BE2C (cell line): ENCODE results near the gene ANKS1A.

Experiments used
- DNase-seq: peaks from one replicate; pipeline ENCODE4 v3.0.0-alpha.2; 2020
- H3K27me3 ChIP-seq: fragments of 250-450 bp; sonication (Bioruptor Pico); 2 replicates; pipeline ENCODE4 v1.5.1; 2020; ENCODE audit warnings: mild to moderate bottlenecking
- H3K36me3 ChIP-seq: fragments of 250-450 bp; sonication (Bioruptor Pico); 2 replicates; pipeline ENCODE4 v1.5.1; 2020; ENCODE audit warnings: mild to moderate bottlenecking
- H3K4me1 ChIP-seq: fragments of 250-450 bp; sonication (Bioruptor Pico); 2 replicates; pipeline ENCODE4 v1.5.1; 2020
- H3K4me3 ChIP-seq: 2 replicates; pipeline ENCODE4 v1.5.1; 2011; ENCODE audit warnings: low read depth, low read length
- H3K9me3 ChIP-seq: fragments of 250-450 bp; sonication (Bioruptor Pico); 2 replicates; pipeline ENCODE4 v1.5.1; 2020
- TF ChIP-seq, protein P1 (sequence below): IDR thresholded peaks from 2 replicates; pipeline ENCODE4 v1.5.1; 2012; ENCODE audit warnings: mild to moderate bottlenecking, low read depth, low read length

ANKS1A gene

DNA sequence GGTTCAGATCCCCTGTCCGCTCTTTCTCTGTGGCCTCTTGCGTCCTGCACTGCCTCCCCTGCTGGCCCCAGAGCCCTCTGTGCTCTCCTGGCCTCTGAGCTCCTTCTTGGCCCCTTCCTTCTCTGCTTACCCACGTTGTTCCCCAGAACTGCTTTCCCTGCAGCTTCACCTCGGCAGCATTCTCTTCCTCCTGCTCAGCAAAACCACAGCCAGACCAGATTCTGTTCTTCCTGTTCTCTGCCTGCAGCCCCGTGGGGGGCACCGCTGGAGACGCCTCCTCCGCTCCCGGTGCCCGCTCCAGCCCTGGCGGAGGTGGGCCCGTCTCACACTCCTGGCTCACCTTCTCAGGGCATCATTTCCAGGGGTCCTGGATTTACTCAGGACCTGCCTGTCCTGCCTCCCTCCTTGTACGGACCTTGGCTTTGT lies 192.4 kb downstream of the ANKS1A start:
- TF ChIP-seq, protein P1, sequence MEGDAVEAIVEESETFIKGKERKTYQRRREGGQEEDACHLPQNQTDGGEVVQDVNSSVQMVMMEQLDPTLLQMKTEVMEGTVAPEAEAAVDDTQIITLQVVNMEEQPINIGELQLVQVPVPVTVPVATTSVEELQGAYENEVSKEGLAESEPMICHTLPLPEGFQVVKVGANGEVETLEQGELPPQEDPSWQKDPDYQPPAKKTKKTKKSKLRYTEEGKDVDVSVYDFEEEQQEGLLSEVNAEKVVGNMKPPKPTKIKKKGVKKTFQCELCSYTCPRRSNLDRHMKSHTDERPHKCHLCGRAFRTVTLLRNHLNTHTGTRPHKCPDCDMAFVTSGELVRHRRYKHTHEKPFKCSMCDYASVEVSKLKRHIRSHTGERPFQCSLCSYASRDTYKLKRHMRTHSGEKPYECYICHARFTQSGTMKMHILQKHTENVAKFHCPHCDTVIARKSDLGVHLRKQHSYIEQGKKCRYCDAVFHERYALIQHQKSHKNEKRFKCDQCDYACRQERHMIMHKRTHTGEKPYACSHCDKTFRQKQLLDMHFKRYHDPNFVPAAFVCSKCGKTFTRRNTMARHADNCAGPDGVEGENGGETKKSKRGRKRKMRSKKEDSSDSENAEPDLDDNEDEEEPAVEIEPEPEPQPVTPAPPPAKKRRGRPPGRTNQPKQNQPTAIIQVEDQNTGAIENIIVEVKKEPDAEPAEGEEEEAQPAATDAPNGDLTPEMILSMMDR = no peak
- Histone ChIP-seq H3K4me1 (no peaks in the 10 kb centered on the region), H3K9me3 (no peaks in the 10 kb centered on the region), H3K27me3 (no peaks in the 10 kb centered on the region), H3K4me3 (no peak overlapping the region), H3K36me3 (0 out of 2 replicates have a peak, but pooled peaks cover 2% of the 10 kb centered on the region)
- DNase-seq = no peak

DNA sequence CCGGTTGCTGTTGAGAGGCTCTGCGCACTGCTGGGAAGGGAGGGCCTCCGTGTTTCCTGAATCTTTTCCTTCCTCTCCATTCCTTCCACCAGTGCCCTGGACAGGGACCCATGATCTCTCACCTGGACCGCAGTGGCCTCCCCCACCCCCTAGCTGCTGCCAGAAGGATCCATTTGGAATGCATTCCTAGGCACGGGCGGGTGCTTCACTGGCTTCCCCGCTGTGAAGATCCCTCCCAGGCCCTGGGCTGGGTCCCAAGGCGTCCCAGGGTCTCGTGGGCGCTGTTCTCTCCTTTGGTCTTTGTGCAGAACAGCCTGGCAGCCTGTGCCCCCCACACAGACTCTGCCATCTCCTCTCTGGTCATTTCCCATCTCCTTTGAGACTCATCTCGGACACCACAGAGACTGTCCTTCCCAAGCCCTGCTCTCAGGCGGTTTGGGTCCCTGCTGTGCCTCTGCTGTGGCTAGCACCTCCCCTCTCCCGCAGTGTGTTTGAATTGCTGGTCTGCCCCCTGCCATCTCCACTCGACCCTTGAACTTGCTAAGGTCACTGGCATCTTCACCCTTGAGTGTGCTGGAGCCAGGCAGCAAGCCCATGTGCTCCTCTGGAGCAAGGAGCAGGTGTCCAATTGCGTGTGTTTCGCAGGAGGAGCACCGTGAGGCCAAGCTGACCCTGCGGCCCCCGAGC lies 193.1 kb downstream of the ANKS1A start:
- DNase-seq = no peak
- H3K4me1 ChIP-seq = no peaks in the 10 kb centered on the region
- H3K4me3 ChIP-seq = no peak overlapping the region
- 0 out of 2 replicates have a peak, but pooled peaks cover 2% of the 10 kb centered on the region for H3K36me3 ChIP-seq
- H3K27me3 ChIP-seq = no peaks in the 10 kb centered on the region
- H3K9me3 ChIP-seq = no peaks in the 10 kb centered on the region
- TF ChIP-seq, protein P1 = no peak

DNA sequence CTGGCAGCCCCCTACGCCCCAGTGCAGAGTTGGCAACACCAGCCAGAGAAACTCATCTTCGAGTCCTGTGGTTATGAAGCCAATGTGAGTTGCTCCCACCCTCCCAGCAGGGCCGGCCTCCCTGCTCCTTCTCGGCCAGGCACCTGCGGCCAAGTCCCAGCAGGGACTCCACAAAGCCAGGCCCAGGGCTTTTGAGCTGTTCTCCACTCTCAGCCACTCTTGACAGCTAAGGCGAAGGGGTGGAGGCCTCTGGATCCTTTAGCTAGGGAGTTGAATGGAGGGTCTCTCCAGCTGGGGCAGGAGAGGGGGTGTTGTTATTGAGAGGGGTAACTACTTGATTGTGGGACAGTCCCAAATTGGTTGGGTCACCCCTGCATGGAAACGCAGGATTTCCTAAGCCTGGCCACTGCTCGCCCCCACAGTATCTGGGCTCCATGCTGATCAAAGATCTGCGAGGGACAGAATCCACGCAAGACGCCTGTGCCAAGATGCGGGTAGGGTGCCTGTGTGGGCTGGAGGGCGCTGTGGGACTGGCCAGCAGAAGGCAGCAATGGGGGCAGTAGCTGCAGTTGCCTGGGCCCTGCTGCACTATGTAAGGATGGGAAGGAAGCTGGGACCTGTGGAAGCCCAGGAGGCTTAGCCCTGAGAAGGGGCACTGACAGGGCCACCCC lies 193.8 kb downstream of the ANKS1A start:
- H3K36me3 ChIP-seq = 0 out of 2 replicates have a peak, but pooled peaks cover 2% of the 10 kb centered on the region
- H3K27me3 ChIP-seq = no peaks in the 10 kb centered on the region
- no peak overlapping the region for H3K4me3 ChIP-seq
- no peak for DNase-seq
- no peaks in the 10 kb centered on the region for H3K9me3 ChIP-seq
- TF ChIP-seq, protein P1 = no peak
- H3K4me1 ChIP-seq = no peaks in the 10 kb centered on the region

DNA sequence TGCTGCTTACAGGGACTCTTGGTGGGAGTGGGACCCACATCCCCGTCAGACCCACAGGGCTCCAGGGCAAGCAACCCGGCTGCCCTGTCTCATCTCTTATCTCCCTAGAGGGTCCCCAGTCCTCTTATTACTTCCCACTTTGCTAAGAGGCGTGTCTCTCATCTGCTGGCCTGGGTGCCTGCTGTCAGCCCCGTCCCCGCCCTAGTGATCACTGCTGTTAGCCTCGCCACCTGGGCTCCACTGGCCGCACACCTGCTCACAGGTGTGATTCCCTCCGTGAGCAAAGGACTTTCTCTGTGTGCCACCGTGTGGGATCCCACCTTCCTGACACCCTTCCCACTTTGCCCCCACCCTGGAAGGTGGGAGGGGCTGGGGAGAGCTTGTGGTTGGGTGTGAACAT lies 194.5 kb downstream of the ANKS1A start:
- DNase-seq = no peak
- Histone ChIP-seq H3K27me3 (no peaks in the 10 kb centered on the region), H3K4me3 (no peak overlapping the region), H3K4me1 (no peaks in the 10 kb centered on the region), H3K36me3 (0 out of 2 replicates have a peak, but pooled peaks cover 1% of the 10 kb centered on the region), H3K9me3 (no peaks in the 10 kb centered on the region)
- TF ChIP-seq, protein P1 = no peak

DNA sequence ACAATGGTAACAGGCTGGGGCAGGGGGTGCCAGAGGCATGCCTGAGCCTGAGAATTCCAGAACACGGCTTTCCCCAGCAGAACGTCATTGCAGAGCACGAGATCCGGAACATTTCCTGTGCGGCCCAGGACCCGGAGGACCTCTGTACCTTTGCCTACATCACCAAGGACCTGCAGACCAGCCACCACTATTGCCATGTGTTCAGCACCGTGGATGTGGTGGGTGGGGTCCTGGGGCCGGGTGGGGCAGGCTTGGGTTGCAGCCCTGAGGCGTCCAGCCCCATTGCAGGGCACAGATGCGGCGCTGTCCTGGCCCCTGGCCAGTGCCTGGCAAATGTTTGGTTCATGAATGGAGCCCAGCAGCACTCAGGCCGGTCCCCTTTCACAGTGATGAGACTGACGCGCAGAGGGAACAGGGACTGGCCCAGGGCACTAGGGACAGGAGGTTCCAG lies 195.0 kb downstream of the ANKS1A start:
- Histone ChIP-seq H3K4me1 (no peaks in the 10 kb centered on the region), H3K9me3 (no peaks in the 10 kb centered on the region), H3K27me3 (no peaks in the 10 kb centered on the region), H3K36me3 (no peaks in the 10 kb centered on the region), H3K4me3 (no peak overlapping the region)
- peak; percentile 69 for DNase-seq
- TF ChIP-seq, protein P1 = no peak
